Loucy (cell line): ENCODE results near the gene BTBD16.

Experiments used
- EZH2phosphoT487 ChIP-seq: fragments of 200-600 bp; IDR thresholded peaks from 2 replicates; pipeline ENCODE4 v1.6.1; 2018; ENCODE audit warnings: antibody characterized with exemption, mild to moderate bottlenecking, moderate library complexity, borderline replicate concordance
- TF ChIP-seq, protein P1 (sequence below): fragments of 200-600 bp; sonication (generic); conservative IDR thresholded peaks from 2 replicates; pipeline ENCODE4 v1.5.1; 2014; ENCODE audit warnings: mild to moderate bottlenecking, antibody characterized with exemption, low read length

DNA sequence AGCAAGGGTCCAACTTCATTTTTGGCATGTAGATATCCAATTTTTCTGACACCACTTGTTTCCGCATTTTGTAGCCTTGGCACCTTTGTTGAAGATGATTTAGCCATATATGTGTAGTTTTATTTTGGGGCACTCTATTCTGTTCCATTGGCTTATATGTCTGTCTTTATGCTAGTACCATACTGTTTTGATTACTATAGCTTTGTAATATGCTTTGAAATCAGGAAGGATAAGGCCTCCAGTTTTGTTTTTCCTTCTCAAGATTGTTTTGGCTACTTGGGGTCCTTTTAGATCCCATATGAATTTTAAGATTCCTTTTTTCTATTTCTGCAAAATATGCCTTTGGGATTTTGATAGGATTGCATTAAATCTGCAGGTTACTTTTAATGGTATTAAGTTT is 9.5 kb upstream of the BTBD16 start:
- TF ChIP-seq, protein P1, sequence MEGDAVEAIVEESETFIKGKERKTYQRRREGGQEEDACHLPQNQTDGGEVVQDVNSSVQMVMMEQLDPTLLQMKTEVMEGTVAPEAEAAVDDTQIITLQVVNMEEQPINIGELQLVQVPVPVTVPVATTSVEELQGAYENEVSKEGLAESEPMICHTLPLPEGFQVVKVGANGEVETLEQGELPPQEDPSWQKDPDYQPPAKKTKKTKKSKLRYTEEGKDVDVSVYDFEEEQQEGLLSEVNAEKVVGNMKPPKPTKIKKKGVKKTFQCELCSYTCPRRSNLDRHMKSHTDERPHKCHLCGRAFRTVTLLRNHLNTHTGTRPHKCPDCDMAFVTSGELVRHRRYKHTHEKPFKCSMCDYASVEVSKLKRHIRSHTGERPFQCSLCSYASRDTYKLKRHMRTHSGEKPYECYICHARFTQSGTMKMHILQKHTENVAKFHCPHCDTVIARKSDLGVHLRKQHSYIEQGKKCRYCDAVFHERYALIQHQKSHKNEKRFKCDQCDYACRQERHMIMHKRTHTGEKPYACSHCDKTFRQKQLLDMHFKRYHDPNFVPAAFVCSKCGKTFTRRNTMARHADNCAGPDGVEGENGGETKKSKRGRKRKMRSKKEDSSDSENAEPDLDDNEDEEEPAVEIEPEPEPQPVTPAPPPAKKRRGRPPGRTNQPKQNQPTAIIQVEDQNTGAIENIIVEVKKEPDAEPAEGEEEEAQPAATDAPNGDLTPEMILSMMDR = no peak
- no peak for TF ChIP-seq EZH2phosphoT487
